Trophoblast cell (in vitro differentiated cells and primary cell): ENCODE data around the gene PDE4D.

Experiments
- DNase-seq, 2 donors: peaks; one replicate each; pipeline ENCODE4 v3.0.0-alpha.2; 2016
- H2AFZ ChIP-seq: 2 replicates; pipeline ENCODE4 v1.6.1; 2013; ENCODE audit warnings: low read length, moderate library complexity, mild to moderate bottlenecking; ENCODE audit not compliant: insufficient read depth, poor library complexity
- H2AK5ac ChIP-seq: 2 replicates; pipeline ENCODE4 v1.6.1; 2013; ENCODE audit warnings: mild to moderate bottlenecking, low read length
- H2BK120ac ChIP-seq: 2 replicates; pipeline ENCODE4 v1.6.1; 2013; ENCODE audit warnings: low read length, mild to moderate bottlenecking, moderate library complexity; ENCODE audit not compliant: insufficient read depth, poor library complexity
- H2BK12ac ChIP-seq: 2 replicates; pipeline ENCODE4 v1.6.1; 2013; ENCODE audit warnings: mild to moderate bottlenecking, low read length, moderate library complexity
- H2BK5ac ChIP-seq: 2 replicates; pipeline ENCODE4 v1.6.1; 2013; ENCODE audit warnings: low read length, low read depth, moderate library complexity, mild to moderate bottlenecking; ENCODE audit not compliant: poor library complexity
- H3K14ac ChIP-seq: 2 replicates; pipeline ENCODE4 v1.6.1; 2013; ENCODE audit warnings: mild to moderate bottlenecking, low read length
- H3K18ac ChIP-seq: 2 replicates; pipeline ENCODE4 v1.6.1; 2013; ENCODE audit warnings: mild to moderate bottlenecking, low read length
- H3K23ac ChIP-seq: 2 replicates; pipeline ENCODE4 v1.6.1; 2013; ENCODE audit warnings: low read length
- H3K27ac ChIP-seq: 2 replicates; pipeline ENCODE4 v1.5.1; 2013; ENCODE audit warnings: low read depth, mild to moderate bottlenecking, inconsistent platforms, low read length, moderate library complexity
- H3K27me3 ChIP-seq: 2 replicates; pipeline ENCODE4 v1.6.1; 2013; ENCODE audit warnings: inconsistent platforms, mild to moderate bottlenecking, low read length, moderate library complexity; ENCODE audit not compliant: insufficient read depth
- H3K36me3 ChIP-seq, 2 experiments: 1 replicate in 1 of 2; 2 replicates in 1 of 2; pipeline ENCODE4 v1.6.1; 2013; ENCODE audit warnings: low read length in 2 of 2, mild to moderate bottlenecking in 2 of 2, moderate library complexity in 1 of 2; ENCODE audit not compliant: insufficient read depth in 2 of 2, control insufficient read depth in 1 of 2
- H3K4ac ChIP-seq: 2 replicates; pipeline ENCODE4 v1.6.1; 2013; ENCODE audit warnings: low read depth, mild to moderate bottlenecking, low read length, moderate library complexity
- H3K4me1 ChIP-seq, 2 experiments: 1 replicate in 1 of 2; 2 replicates in 1 of 2; pipeline ENCODE4 v1.6.1; 2013; ENCODE audit warnings: low read length in 2 of 2, mild to moderate bottlenecking in 2 of 2, moderate library complexity in 1 of 2; ENCODE audit not compliant: insufficient read depth in 2 of 2, control insufficient read depth in 1 of 2
- H3K4me2 ChIP-seq: 2 replicates; pipeline ENCODE4 v1.6.1; 2013; ENCODE audit warnings: inconsistent platforms, mild to moderate bottlenecking, low read length, moderate library complexity
- H3K4me3 ChIP-seq: 2 replicates; pipeline ENCODE4 v1.5.1; 2013; ENCODE audit warnings: mild to moderate bottlenecking, low read depth, low read length, inconsistent platforms
- H3K79me1 ChIP-seq: one replicate; pipeline ENCODE4 v1.6.1; 2013; ENCODE audit warnings: low read length
- H3K79me2 ChIP-seq: 2 replicates; pipeline ENCODE4 v1.6.1; 2013; ENCODE audit warnings: low read length, mild to moderate bottlenecking; ENCODE audit not compliant: control insufficient read depth, insufficient read depth, poor library complexity
- H3K9ac ChIP-seq: 2 replicates; pipeline ENCODE4 v1.6.1; 2013; ENCODE audit warnings: mild to moderate bottlenecking, low read length
- H3K9me3 ChIP-seq: 2 replicates; pipeline ENCODE4 v1.6.1; 2013; ENCODE audit warnings: low read depth, mild to moderate bottlenecking, control low read depth, inconsistent platforms, low read length; ENCODE audit not compliant: insufficient read depth
- H4K12ac ChIP-seq: 2 replicates; pipeline ENCODE4 v1.6.1; 2013; ENCODE audit warnings: low read depth, mild to moderate bottlenecking, low read length, moderate library complexity
- H4K8ac ChIP-seq: 2 replicates; pipeline ENCODE4 v1.6.1; 2013; ENCODE audit warnings: low read depth, mild to moderate bottlenecking, low read length, moderate library complexity
- H4K91ac ChIP-seq: one replicate; pipeline ENCODE4 v1.6.1; 2013; ENCODE audit warnings: low read depth, mild to moderate bottlenecking, low read length, moderate library complexity
- WGBS: extraction: QIAGEN DNeasy Blood & Tissue Kit; methylation state at CpG from one replicate; pipeline ENCODE4 v1.1.7; 2013; ENCODE audit warnings: missing lambda C conversion rate; ENCODE audit not compliant: insufficient read length, insufficient coverage; ENCODE audit errors: extremely low coverage; 5-methylcytosine and 5-hydroxymethylcytosine counted together

The PDE4D gene

GRCh38 chr5:59799668-59800346 lies 93.7 kb downstream of the PDE4D start:
- Histone ChIP-seq H3K23ac (no peak overlapping the region), H4K12ac (no peak overlapping the region), H2BK5ac (no peak overlapping the region), H3K4me1 (peaks cover 0 to 2% of the 10 kb centered on the region in 2 experiments), H3K9me3 (no peaks in the 10 kb centered on the region), H3K27ac (no peak overlapping the region), H3K9ac (no peak overlapping the region), H3K4me2 (no peak overlapping the region), H3K18ac (no peak overlapping the region), H4K91ac (no peak overlapping the region), H3K4ac (no peak overlapping the region), H2BK12ac (no peak overlapping the region), H3K27me3 (no peaks in the 10 kb centered on the region), H2AFZ (no peak overlapping the region), H2AK5ac (no peak overlapping the region), H4K8ac (no peak overlapping the region), H3K79me1 (peaks cover 9% of the 10 kb centered on the region), H2BK120ac (no peak overlapping the region), H3K79me2 (no peaks in the 10 kb centered on the region), H3K4me3 (no peak overlapping the region), H3K14ac (no peak overlapping the region), H3K36me3 (no peaks in the 10 kb centered on the region)
- no CpG with 5 or more reads among the region's 6 CpGs for WGBS
- DNase-seq, result peak; percentile 35 to 91

GRCh38 chr5:59798862-59799667 lies 94.5 kb downstream of the PDE4D start:
- Histone ChIP-seq H4K12ac (no peak overlapping the region), H3K4me1 (peaks cover 2 to 4% of the 10 kb centered on the region in 2 experiments), H3K27ac (no peak overlapping the region), H3K18ac (no peak overlapping the region), H3K4me3 (no peak overlapping the region), H3K9me3 (no peaks in the 10 kb centered on the region), H3K23ac (no peak overlapping the region), H4K91ac (no peak overlapping the region), H3K36me3 (no peaks in the 10 kb centered on the region), H3K79me1 (peaks cover 9% of the 10 kb centered on the region), H2BK5ac (no peak overlapping the region), H3K4me2 (no peak overlapping the region), H2BK120ac (peak overlapping the region; percentile 24), H2BK12ac (peak overlapping the region; percentile 36), H3K14ac (no peak overlapping the region), H3K9ac (no peak overlapping the region), H4K8ac (no peak overlapping the region), H3K4ac (peak overlapping the region; percentile 55), H2AK5ac (peak overlapping the region; percentile 23), H3K27me3 (no peaks in the 10 kb centered on the region), H3K79me2 (no peaks in the 10 kb centered on the region), H2AFZ (no peak overlapping the region)
- no peak for DNase-seq
- no CpG with 5 or more reads among the region's 5 CpGs for whole genome bisulfite sequencing

- H3K14ac ChIP-seq, result no peak overlapping the region
- H4K91ac ChIP-seq, result no peak overlapping the region
- no peaks in the 10 kb centered on the region for H3K79me2 ChIP-seq
Observed at GRCh38 chr5:59795141-59795540, 98.4 kb downstream of the PDE4D start.

GRCh38 chr5:59792983-59793585 lies 100.4 kb downstream of the PDE4D start:
- no peak overlapping the region for H2AK5ac ChIP-seq
- no peak overlapping the region for H4K12ac ChIP-seq
- H3K27me3 ChIP-seq, result no peaks in the 10 kb centered on the region
- no peak overlapping the region for H3K14ac ChIP-seq
- no peaks in the 10 kb centered on the region for H3K36me3 ChIP-seq
- no peak overlapping the region for H3K9ac ChIP-seq
- H3K23ac ChIP-seq, result no peak overlapping the region
- H3K18ac ChIP-seq, result no peak overlapping the region
- no peak overlapping the region for H3K4me2 ChIP-seq
- DNase-seq, result peak; percentile 82 to 95
- peak overlapping the region; percentile 45 for H2BK5ac ChIP-seq
- H2BK120ac ChIP-seq, result peak overlapping the region; percentile 78
- H2AFZ ChIP-seq, result no peak overlapping the region
- peaks cover 11 to 22% of the 10 kb centered on the region in 2 experiments for H3K4me1 ChIP-seq
- peak overlapping the region; percentile 51 for H2BK12ac ChIP-seq
- H3K9me3 ChIP-seq, result no peaks in the 10 kb centered on the region
- H3K4me3 ChIP-seq, result no peak overlapping the region
- no peaks in the 10 kb centered on the region for H3K79me2 ChIP-seq
- no peak overlapping the region for H3K4ac ChIP-seq
- WGBS, result no CpG with 5 or more reads among the region's 6 CpGs
- no peak overlapping the region for H3K27ac ChIP-seq
- peaks cover 26% of the 10 kb centered on the region for H3K79me1 ChIP-seq
- peak overlapping the region; percentile 66 for H4K91ac ChIP-seq
- no peak overlapping the region for H4K8ac ChIP-seq

More at GRCh38 chr5:59795141-59795540, 98.4 kb downstream of the PDE4D start:
- no peaks in the 10 kb centered on the region for H3K36me3 ChIP-seq
- H2BK5ac ChIP-seq, result peak overlapping the region; percentile 38
- no peak overlapping the region for H2AFZ ChIP-seq
- H2BK120ac ChIP-seq, result no peak overlapping the region
- H3K18ac ChIP-seq, result no peak overlapping the region
- H3K9ac ChIP-seq, result no peak overlapping the region
- H3K4ac ChIP-seq, result no peak overlapping the region
- H3K27ac ChIP-seq, result no peak overlapping the region
- H3K23ac ChIP-seq, result no peak overlapping the region
- H4K8ac ChIP-seq, result no peak overlapping the region
- no peak for DNase-seq
- no peak overlapping the region for H2BK12ac ChIP-seq
- H3K4me2 ChIP-seq, result no peak overlapping the region
- H3K4me3 ChIP-seq, result no peak overlapping the region
- H4K12ac ChIP-seq, result no peak overlapping the region
- peaks cover 11 to 17% of the 10 kb centered on the region in 2 experiments for H3K4me1 ChIP-seq
- no CpG with 5 or more reads among the region's 4 CpGs for WGBS
- peaks cover 19% of the 10 kb centered on the region for H3K79me1 ChIP-seq
- no peak overlapping the region for H2AK5ac ChIP-seq
- no peaks in the 10 kb centered on the region for H3K27me3 ChIP-seq
- no peaks in the 10 kb centered on the region for H3K9me3 ChIP-seq
